Neural crest cell (in vitro differentiated cells): ENCODE results near the gene UBE2I. TPM values are rescaled to one million over a fixed set of nuclear protein-coding genes. Genes with fewer than 3 reads are reported as not detected.

Source experiments
- DNase-seq: peaks from one replicate; pipeline ENCODE4 v3.0.0; 2021; ENCODE audit warnings: low read depth, mixed read lengths, low spot score
- H3K27ac Mint-ChIP-seq: one replicate; pipeline ENCODE4 v1.8.0; 2021; ENCODE audit warnings: mild to moderate bottlenecking, mixed read lengths; ENCODE audit not compliant: unreplicated experiment
- H3K27me3 Mint-ChIP-seq: 2 replicates; pipeline ENCODE4 v1.8.0; 2021; ENCODE audit warnings: low read depth, mild to moderate bottlenecking, mixed read lengths
- H3K36me3 Mint-ChIP-seq: 2 replicates; pipeline ENCODE4 v1.8.0; 2021; ENCODE audit warnings: low read depth, mild to moderate bottlenecking, mixed read lengths
- H3K4me1 Mint-ChIP-seq: 2 replicates; pipeline ENCODE4 v1.8.0; 2021; ENCODE audit warnings: mixed read lengths
- H3K4me3 Mint-ChIP-seq: one replicate; pipeline ENCODE4 v1.8.0; 2021; ENCODE audit warnings: mild to moderate bottlenecking, mixed read lengths
- H3K9me3 Mint-ChIP-seq: 2 replicates; pipeline ENCODE4 v1.8.0; 2021; ENCODE audit warnings: mixed read lengths
- CTCF ChIP-seq: fragments of 200-600 bp; sonication (generic); conservative IDR thresholded peaks from 2 replicates; pipeline ENCODE4 v1.5.0; 2021; ENCODE audit warnings: antibody characterized with exemption, mild to moderate bottlenecking
- total RNA-seq: library from RNA; stranded (reverse); gene quantifications from 2 replicates; pipeline ENCODE4 v1.2.1, GENCODE V29; 2021

The UBE2I gene
- total RNA-seq, 1 donor from 2014 or later, result 301 TPM

GRCh38 chr16:1338855-1339675 is 29.6 kb downstream of the UBE2I start:
- H3K27me3 Mint-ChIP-seq, result peaks cover 44% of the 10 kb centered on the region
- TF ChIP-seq CTCF, result no peak
- H3K27ac Mint-ChIP-seq, result no peak overlapping the region
- no peaks in the 10 kb centered on the region for H3K9me3 Mint-ChIP-seq
- H3K36me3 Mint-ChIP-seq, result no peaks in the 10 kb centered on the region
- H3K4me1 Mint-ChIP-seq, result peaks cover 14% of the 10 kb centered on the region
- no peak for DNase-seq
- no peak overlapping the region for H3K4me3 Mint-ChIP-seq

GRCh38 chr16:1340730-1341494 is 31.5 kb downstream of the UBE2I start:
- no peak for DNase-seq
- Mint-ChIP-seq H3K36me3 (no peaks in the 10 kb centered on the region), H3K4me3 (no peak overlapping the region), H3K4me1 (peaks cover 9% of the 10 kb centered on the region), H3K27me3 (peaks cover 29% of the 10 kb centered on the region), H3K9me3 (no peaks in the 10 kb centered on the region), H3K27ac (no peak overlapping the region)
- no peak for TF ChIP-seq CTCF

- H3K27ac Mint-ChIP-seq, result no peak overlapping the region
- H3K4me1 Mint-ChIP-seq, result peaks cover 9% of the 10 kb centered on the region
- no peak for DNase-seq
- peak overlapping the region; percentile 34 for H3K4me3 Mint-ChIP-seq
- TF ChIP-seq CTCF, result no peak
- H3K9me3 Mint-ChIP-seq, result no peaks in the 10 kb centered on the region
- no peaks in the 10 kb centered on the region for H3K36me3 Mint-ChIP-seq
- peaks cover 20% of the 10 kb centered on the region for H3K27me3 Mint-ChIP-seq
Observed at GRCh38 chr16:1341495-1342420, 32.3 kb downstream of the UBE2I start.

- Mint-ChIP-seq H3K27ac (peak overlapping the region; percentile 75), H3K4me3 (peak overlapping the region; percentile 89), H3K9me3 (no peaks in the 10 kb centered on the region), H3K4me1 (peaks cover 9% of the 10 kb centered on the region), H3K36me3 (no peaks in the 10 kb centered on the region), H3K27me3 (peaks cover 16% of the 10 kb centered on the region)
- DNase-seq, result peak; percentile 89
- no peak for TF ChIP-seq CTCF
Observed at GRCh38 chr16:1342526-1343427, 33.3 kb downstream of the UBE2I start.
